Measurements from ENCODE around the gene FAM3A. TPM values are rescaled to one million over a fixed set of nuclear protein-coding genes. Genes with fewer than 3 reads are reported as not detected.

FAM3A gene
- total and polyA plus RNA-seq, 9 of the 15 experiments (the other 6 are each of a cell fraction or from before 2014, with no cell fraction given), result 0.75 to 70.6 (median 27.0) TPM

DNA sequence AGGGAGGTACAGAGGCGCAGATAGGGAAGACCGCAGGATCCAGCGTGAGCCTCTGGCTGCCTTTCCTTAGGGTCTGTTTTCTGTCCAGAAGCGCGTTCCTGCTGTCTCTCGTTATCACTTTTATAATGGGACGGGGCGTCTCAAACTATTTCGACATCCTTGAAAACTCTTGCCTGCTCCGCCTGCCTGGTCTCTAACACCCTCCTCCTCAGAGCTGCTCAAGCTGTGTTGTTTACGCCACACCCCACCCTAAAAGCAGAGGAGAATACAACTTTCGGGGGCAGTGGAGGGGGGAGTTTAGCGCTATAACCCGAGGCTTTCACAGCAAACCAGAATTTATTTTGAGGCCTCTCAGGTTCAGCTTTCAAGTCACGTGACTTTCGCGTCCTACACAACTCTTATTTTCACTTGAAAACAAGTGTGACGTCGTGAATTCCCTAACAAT is 646 bp upstream of the FAM3A start (continued):
- TF ChIP-seq, protein P1, sequence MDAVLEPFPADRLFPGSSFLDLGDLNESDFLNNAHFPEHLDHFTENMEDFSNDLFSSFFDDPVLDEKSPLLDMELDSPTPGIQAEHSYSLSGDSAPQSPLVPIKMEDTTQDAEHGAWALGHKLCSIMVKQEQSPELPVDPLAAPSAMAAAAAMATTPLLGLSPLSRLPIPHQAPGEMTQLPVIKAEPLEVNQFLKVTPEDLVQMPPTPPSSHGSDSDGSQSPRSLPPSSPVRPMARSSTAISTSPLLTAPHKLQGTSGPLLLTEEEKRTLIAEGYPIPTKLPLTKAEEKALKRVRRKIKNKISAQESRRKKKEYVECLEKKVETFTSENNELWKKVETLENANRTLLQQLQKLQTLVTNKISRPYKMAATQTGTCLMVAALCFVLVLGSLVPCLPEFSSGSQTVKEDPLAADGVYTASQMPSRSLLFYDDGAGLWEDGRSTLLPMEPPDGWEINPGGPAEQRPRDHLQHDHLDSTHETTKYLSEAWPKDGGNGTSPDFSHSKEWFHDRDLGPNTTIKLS (IDR thresholded peaks at IDR 0.05; ENCODE audit: borderline replicate concordance, low read depth), result 0 out of 2 replicates have a peak, but pooled peaks have one; percentile 16
- TF ChIP-seq HMGN3 (IDR thresholded peaks at IDR 0.05; ENCODE audit: borderline replicate concordance, extremely low read depth, insufficient read length, low read depth, low read length) (no peak), MAX (CRISPR knock-in tag; IDR thresholded peaks at IDR 0.05) (0 out of 2 replicates have a peak, but pooled peaks have one; percentile 20), CEBPG (CRISPR knock-in tag; IDR thresholded peaks at IDR 0.05) (no peak), CEBPG (tag; conservative IDR thresholded peaks at IDR 0.05 in 1 of 2, IDR thresholded peaks at IDR 0.05 in 1 of 2) (peak in 1 of 2 experiments; percentile 10; a peak in 1 of 4 replicates), RBM39 (optimal IDR thresholded peaks at IDR 0.05; ENCODE audit: low read depth, low read length) (no peak), MBD2 (IDR thresholded peaks at IDR 0.05; ENCODE audit: borderline replicate concordance, low read depth) (0 out of 2 replicates have a peak, but pooled peaks have one; percentile 6), DPF2 (IDR thresholded peaks at IDR 0.05) (0 out of 2 replicates have a peak, but pooled peaks have one; percentile 25), ZHX1 (conservative IDR thresholded peaks at IDR 0.05; ENCODE audit: low read length) (no peak), AFF1 (IDR thresholded peaks at IDR 0.05; ENCODE audit: low read depth in 1 of 2, partially characterized antibody in 2 of 2) (peak in 1 of 2 experiments; percentile 33), ZBTB11 (CRISPR knock-in tag; IDR thresholded peaks at IDR 0.05) (0 out of 6 replicates have a peak, but pooled peaks of 1 of the 3 experiments have one; percentile 3), RAD51 (IDR thresholded peaks at IDR 0.05; ENCODE audit: borderline replicate concordance, low read depth) (peak; percentile 92)
